Panc1 (cell line): Measurements from ENCODE around the gene GAGE12G. TPM values are rescaled to one million over a fixed set of nuclear protein-coding genes. Genes with fewer than 3 reads are reported as not detected.

ENCODE experiments used
- total RNA-seq: library from RNA; stranded (reverse); gene quantifications from one replicate; pipeline ENCODE4 v1.2.1, GENCODE V29; 2021; ENCODE audit not compliant: unreplicated experiment

The GAGE12G gene
- total RNA-seq, 1 experiment from 2014 or later: 0.49 TPM

Other genes with a start within 250 kb of the GAGE12G start
- 1.1 TPM for gene GAGE12J, start 248.4 kb upstream of the GAGE12G start, total RNA-seq
- gene GAGE13, start 238.8 kb upstream of the GAGE12G start, total RNA-seq: not detected
- not detected for gene GAGE12C, start 38.2 kb upstream of the GAGE12G start, total RNA-seq
- gene GAGE12D, start 28.7 kb upstream of the GAGE12G start, total RNA-seq: not detected
- not detected for gene GAGE12E, start 19.1 kb upstream of the GAGE12G start, total RNA-seq
- 0.49 TPM for gene GAGE12F, start 9.6 kb upstream of the GAGE12G start, total RNA-seq
- gene GAGE12H, start 9.5 kb downstream of the GAGE12G start, total RNA-seq: not detected
- gene GAGE2A, start 19.1 kb downstream of the GAGE12G start, total RNA-seq: not detected
- not detected for gene GAGE1, start 28.6 kb downstream of the GAGE12G start, total RNA-seq
- not detected for gene PAGE1, start 125.6 kb downstream of the GAGE12G start, total RNA-seq